K562 (cell line): Measurements from ENCODE around the gene VTN. TPM values are rescaled to one million over a fixed set of nuclear protein-coding genes. Genes with fewer than 3 reads are reported as not detected.

Source experiments
- ATAC-seq: fragments of 200-7000 bp; cut with Tn5 transposase; 3 replicates; pipeline ENCODE4 v1.9.1; 2020; ENCODE audit warnings: moderate library complexity
- BruUV-seq: library from RNA; stranded (reverse); fragments of 400-500 nt; replicated peaks from 2 replicates; lab custom pipeline; 2021; lab: Mats Ljungman, UMichigan
- CTCF ChIA-PET: fragments of 300-600 bp; formaldehyde crosslinking; extraction: SDS; loops from one replicate; lab custom pipeline; 2021; ENCODE audit warnings: low intra/inter-chr PET ratio; lab: Yijun Ruan, JAX
- POLR2A ChIA-PET: fragments of 300-600, 350-650 bp; sonication (Branson Sonifier 250); formaldehyde crosslinking; extraction: SDS; loops from one replicate; lab custom pipeline; 2021; ENCODE audit warnings: antibody characterized with exemption, inconsistent platforms; lab: Yijun Ruan, JAX
- DNase-seq, 4 experiments: peaks; one replicate each; pipeline versions ENCODE4 v3.0.0 to v3.0.0-alpha.2; 2011 to 2018; ENCODE audit warnings: low spot score in 3 of 4, mixed read lengths in 3 of 4; ENCODE audit errors: extremely low read depth in 1 of 4
- FAIRE-seq: peaks from 2 replicates; lab custom pipeline; 2011; peaks lifted over from hg19 to GRCh38; lab: Jason Lieb, UNC
- H2AFZ ChIP-seq: 2 replicates; pipeline ENCODE4 v1.6.0; 2011; ENCODE audit warnings: low read depth, low read length, control low read depth, inconsistent platforms
- H3K27ac ChIP-seq: fragments of 200-600 bp; 3 replicates; pipeline ENCODE4 v1.8.0; 2011; ENCODE audit warnings: low read depth, mild to moderate bottlenecking, control low read depth, inconsistent platforms, low read length, moderate library complexity, mixed read lengths; ENCODE audit errors: extremely low read depth
- H3K27me3 ChIP-seq, 2 experiments: fragments of 300-600 bp in 1 of 2; 2 replicates in 1 of 2; 3 replicates in 1 of 2; pipeline versions ENCODE4 v1.6.0 to v1.8.0; 2011; ENCODE audit warnings: inconsistent platforms in 2 of 2, low read length in 2 of 2, mild to moderate bottlenecking in 1 of 2, mixed read lengths in 1 of 2, moderate library complexity in 1 of 2; ENCODE audit not compliant: control insufficient read depth in 2 of 2, insufficient read depth in 2 of 2
- H3K36me3 ChIP-seq: fragments of 300-600 bp; 3 replicates; pipeline ENCODE4 v1.8.0; 2011; ENCODE audit warnings: mild to moderate bottlenecking, low read length, inconsistent platforms; ENCODE audit not compliant: control insufficient read depth, insufficient read depth
- H3K4me1 ChIP-seq, 2 experiments: fragments of 200-600 bp in 1 of 2; replicated peaks in 1 of 2; 2 replicates in 1 of 2; 3 replicates in 1 of 2; pipeline versions ENCODE4 v1.5.1 to v1.8.0; 2011; ENCODE audit warnings: inconsistent platforms in 2 of 2, low read length in 2 of 2, mild to moderate bottlenecking in 1 of 2, mixed read lengths in 1 of 2, moderate library complexity in 1 of 2; ENCODE audit not compliant: control insufficient read depth in 2 of 2, insufficient read depth in 2 of 2
- H3K4me2 ChIP-seq: 2 replicates; pipeline ENCODE4 v1.6.1; 2011; ENCODE audit warnings: low read length, control low read depth, inconsistent platforms, mixed read lengths; ENCODE audit not compliant: insufficient read depth
- H3K4me3 ChIP-seq: fragments of 200-600 bp; sonication (generic), shearing (Covaris generic); 2 replicates; pipeline ENCODE4 v1.5.1; 2016; ENCODE audit warnings: control low read depth, inconsistent platforms
- H3K79me2 ChIP-seq: fragments of 200-600 bp; 3 replicates; pipeline ENCODE4 v1.8.0; 2011; ENCODE audit warnings: low read length, inconsistent platforms; ENCODE audit not compliant: control insufficient read depth, insufficient read depth
- H3K9ac ChIP-seq, 2 experiments: 2 replicates each; pipeline versions ENCODE4 v1.6.0 to v1.6.1; 2011; ENCODE audit warnings: low read depth in 2 of 2, low read length in 2 of 2, control low read depth in 1 of 2, inconsistent platforms in 1 of 2, mild to moderate bottlenecking in 1 of 2, mixed read lengths in 1 of 2; ENCODE audit not compliant: insufficient read depth in 1 of 2
- H3K9me1 ChIP-seq: one replicate; pipeline ENCODE4 v1.6.0; 2011; ENCODE audit warnings: inconsistent platforms, mild to moderate bottlenecking, low read length, moderate library complexity; ENCODE audit not compliant: control insufficient read depth, insufficient read depth
- H3K9me3 ChIP-seq: replicated peaks from 2 replicates; pipeline ENCODE4 v1.5.1; 2011; ENCODE audit warnings: low read depth, low read length, inconsistent platforms; ENCODE audit not compliant: control insufficient read depth, insufficient read depth
- H4K20me1 ChIP-seq: replicated peaks from 2 replicates; pipeline ENCODE4 v1.6.1; 2011; ENCODE audit warnings: low read length, inconsistent platforms, mixed read lengths; ENCODE audit not compliant: control insufficient read depth, insufficient read depth
- CHD1 ChIP-seq: fragments of 200-600 bp; sonication (generic); IDR thresholded peaks from one replicate; pipeline ENCODE4 v1.6.1; 2012; ENCODE audit warnings: mild to moderate bottlenecking, moderate library complexity, low read length, inconsistent platforms
- GABPA ChIP-seq: fragments of 200-800 bp; sonication (Bioruptor generic); conservative IDR thresholded peaks from 2 replicates; pipeline ENCODE4 v1.6.1; 2016; ENCODE audit warnings: low read depth, missing genetic modification characterization, missing compliant biosample characterization
- HMG20B ChIP-seq: fragments of 250-450 bp; sonication (Bioruptor Pico); IDR thresholded peaks from 2 replicates; pipeline ENCODE4 v1.5.0; 2021; ENCODE audit warnings: mild to moderate bottlenecking
- PTBP1 ChIP-seq: fragments of 200-400 bp; formaldehyde crosslinking; IDR thresholded peaks from 2 replicates; pipeline ENCODE4 v1.6.1; 2017; ENCODE audit warnings: low read depth, low read length
- WHSC1 ChIP-seq: IDR thresholded peaks from one replicate; pipeline ENCODE4 v1.6.1; 2012; ENCODE audit warnings: low read length, control low read depth, inconsistent platforms
- WGBS: fragments of 100-300 bp; shearing (Covaris generic); methylation state at CpG from one replicate; pipeline ENCODE4 v1.1.6; 2016; ENCODE audit warnings: low coverage, mixed read lengths; ENCODE audit not compliant: insufficient coverage; ENCODE audit errors: missing lambda C conversion rate; 5-methylcytosine and 5-hydroxymethylcytosine counted together
- in situ Hi-C: fragments of 300-500 bp; cut with MboI; formaldehyde crosslinking; loops from 4 replicates; pipeline ENCODE4 v1.15.0; 2018; ENCODE audit warnings: inconsistent platforms, mixed read lengths
- intact Hi-C: fragments of 100-400 bp; cut with micrococcal nuclease; formaldehyde crosslinking; loops from 2 replicates; pipeline ENCODE4 v1.14.2; 2022
- polyA plus RNA-seq, 8 experiments: library from polyadenylated mRNA; depleted of rRNA in 4 of 8; stranded (reverse) in 5 of 8; unstranded in 3 of 8; fragments of >200 nt; fragmentation: Nextera tagmentation in 2 of 8; fragmentation: Illumina TruSeq in 1 of 8; extraction: Ambion mirVana in 2 of 8; extraction: Trizol in 1 of 8; gene quantifications; 2 replicates each; pipeline versions ENCODE4 v1.2.1 to v1.2.3, GENCODE V29; 2011 to 2014; ENCODE audit warnings: inconsistent platforms in 1 of 8, missing spikeins in 1 of 8
- total RNA-seq, 7 experiments: library from RNA; depleted of rRNA in 6 of 7; stranded (reverse); fragments of >200 nt in 6 of 7; fragmentation: Illumina TruSeq in 2 of 7; extraction: Trizol in 2 of 7; gene quantifications; 2 replicates each; pipeline versions ENCODE4 v1.2.1 to v1.2.3, GENCODE V29; 2011 to 2021; ENCODE audit warnings: low replicate concordance in 1 of 7
- TF ChIP-seq, protein P1 (sequence below), 2 experiments: fragments of 450-650 bp; IDR thresholded peaks; 2 replicates each; pipeline ENCODE4 v1.6.1; 2018; ENCODE audit warnings: mild to moderate bottlenecking in 2 of 2, low read depth in 1 of 2; ENCODE audit not compliant: partially characterized antibody in 2 of 2

VTN gene
- total and polyA plus RNA-seq, 9 of the 15 experiments (the other 6 are each of a cell fraction or from before 2014, with no cell fraction given) = 0.13 to 1.0 (median 0.29) TPM; not detected in 1

DNA sequence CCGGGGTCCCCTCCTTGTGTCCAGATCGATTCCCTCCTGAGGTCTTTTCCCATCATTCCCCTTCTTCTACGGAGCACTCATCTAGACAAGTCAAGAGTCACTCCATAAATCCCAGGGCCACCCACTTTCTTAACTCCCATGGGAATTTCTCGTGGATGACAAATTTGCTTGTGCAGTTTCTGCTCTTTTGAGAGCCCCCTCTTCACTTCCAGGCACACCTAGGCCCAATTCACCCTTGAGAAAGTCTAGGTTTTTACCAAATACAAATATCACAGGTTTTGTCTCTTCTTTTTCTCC, 12.3 kb downstream of the VTN start:
- FAIRE-seq (no peak), DNase-seq (no peak), ATAC-seq (no peak)
- Histone ChIP-seq H3K79me2 (peaks cover 34% of the 10 kb centered on the region), H3K4me2 (peak overlapping the region; percentile 91), H3K9ac (peak overlapping the region; percentile 95 to 96), H2AFZ (peak overlapping the region; percentile 96), H3K36me3 (peaks cover 67% of the 10 kb centered on the region), H3K27me3 (no peaks in the 10 kb centered on the region), H3K4me1 (peaks cover 5 to 10% of the 10 kb centered on the region in 2 experiments; a peak in 3 of 5 replicates), H3K27ac (peak overlapping the region; percentile 89), H3K9me3 (no peaks in the 10 kb centered on the region), H3K9me1 (no peaks in the 10 kb centered on the region), H3K4me3 (peak overlapping the region; percentile 99), H4K20me1 (no peaks in the 10 kb centered on the region)
- no peak for TF ChIP-seq PTBP1
- 0 out of 2 replicates have a peak, but pooled peaks have one; percentile 83 for TF ChIP-seq GABPA
- TF ChIP-seq CHD1 = peak; percentile 30
- TF ChIP-seq WHSC1 = no peak
- TF ChIP-seq HMG20B (CRISPR knock-in tag) = no peak
- TF ChIP-seq, protein P1, sequence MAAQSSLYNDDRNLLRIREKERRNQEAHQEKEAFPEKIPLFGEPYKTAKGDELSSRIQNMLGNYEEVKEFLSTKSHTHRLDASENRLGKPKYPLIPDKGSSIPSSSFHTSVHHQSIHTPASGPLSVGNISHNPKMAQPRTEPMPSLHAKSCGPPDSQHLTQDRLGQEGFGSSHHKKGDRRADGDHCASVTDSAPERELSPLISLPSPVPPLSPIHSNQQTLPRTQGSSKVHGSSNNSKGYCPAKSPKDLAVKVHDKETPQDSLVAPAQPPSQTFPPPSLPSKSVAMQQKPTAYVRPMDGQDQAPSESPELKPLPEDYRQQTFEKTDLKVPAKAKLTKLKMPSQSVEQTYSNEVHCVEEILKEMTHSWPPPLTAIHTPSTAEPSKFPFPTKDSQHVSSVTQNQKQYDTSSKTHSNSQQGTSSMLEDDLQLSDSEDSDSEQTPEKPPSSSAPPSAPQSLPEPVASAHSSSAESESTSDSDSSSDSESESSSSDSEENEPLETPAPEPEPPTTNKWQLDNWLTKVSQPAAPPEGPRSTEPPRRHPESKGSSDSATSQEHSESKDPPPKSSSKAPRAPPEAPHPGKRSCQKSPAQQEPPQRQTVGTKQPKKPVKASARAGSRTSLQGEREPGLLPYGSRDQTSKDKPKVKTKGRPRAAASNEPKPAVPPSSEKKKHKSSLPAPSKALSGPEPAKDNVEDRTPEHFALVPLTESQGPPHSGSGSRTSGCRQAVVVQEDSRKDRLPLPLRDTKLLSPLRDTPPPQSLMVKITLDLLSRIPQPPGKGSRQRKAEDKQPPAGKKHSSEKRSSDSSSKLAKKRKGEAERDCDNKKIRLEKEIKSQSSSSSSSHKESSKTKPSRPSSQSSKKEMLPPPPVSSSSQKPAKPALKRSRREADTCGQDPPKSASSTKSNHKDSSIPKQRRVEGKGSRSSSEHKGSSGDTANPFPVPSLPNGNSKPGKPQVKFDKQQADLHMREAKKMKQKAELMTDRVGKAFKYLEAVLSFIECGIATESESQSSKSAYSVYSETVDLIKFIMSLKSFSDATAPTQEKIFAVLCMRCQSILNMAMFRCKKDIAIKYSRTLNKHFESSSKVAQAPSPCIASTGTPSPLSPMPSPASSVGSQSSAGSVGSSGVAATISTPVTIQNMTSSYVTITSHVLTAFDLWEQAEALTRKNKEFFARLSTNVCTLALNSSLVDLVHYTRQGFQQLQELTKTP (IDR thresholded peaks at IDR 0.05; ENCODE audit: low read depth in 1 of 2, partially characterized antibody in 2 of 2) = peak in 1 of 2 experiments; percentile 1
- BruUV-seq = no TSS peak
- in situ Hi-C loops = no loop called here
- ChIA-PET CTCF (no interaction called here), POLR2A (interaction anchor here (0.6 to 4.0 kb wide), 13 partner anchors 8 to 707 kb away, joined by 3 to 31 read pairs (median 5); partner anchors contain the start of genes IFT20, TNFAIP1 and VTN)
- intact Hi-C loops = no loop called here
- WGBS = 0% methylated on average over 4 of the region's 4 CpGs
